GM12878 (cell line): ENCODE measurements around the gene PRKG1.

Experiments
- EZH2 ChIP-seq: IDR thresholded peaks from 2 replicates; pipeline ENCODE4 v1.6.1; 2012; ENCODE audit warnings: low read depth, mild to moderate bottlenecking, control low read depth, inconsistent platforms, low read length, borderline replicate concordance; ENCODE audit not compliant: control insufficient read depth
- JUNB ChIP-seq: IDR thresholded peaks from 2 replicates; pipeline ENCODE4 v1.6.1; 2016; ENCODE audit warnings: antibody characterized with exemption, mild to moderate bottlenecking
- MXI1 ChIP-seq: fragments of 150-350 bp; IDR thresholded peaks from 2 replicates; pipeline ENCODE4 v1.6.1; 2011; ENCODE audit warnings: low read depth, mild to moderate bottlenecking, inconsistent platforms, low read length, improper control_type of control experiment
- NR2F1 ChIP-seq: fragments of 450-650 bp; conservative IDR thresholded peaks from 2 replicates; pipeline ENCODE4 v1.6.1; 2017; ENCODE audit warnings: mild to moderate bottlenecking
- POLR2A ChIP-seq: IDR thresholded peaks from 2 replicates; pipeline ENCODE4 v1.6.1; 2011; ENCODE audit warnings: low read depth, mild to moderate bottlenecking, low read length
- RAD51 ChIP-seq: fragments of 450-650 bp; IDR thresholded peaks from 2 replicates; pipeline ENCODE4 v1.6.1; 2016; ENCODE audit warnings: moderate library complexity, mild to moderate bottlenecking, inconsistent platforms
- SIN3A ChIP-seq: IDR thresholded peaks from 2 replicates; pipeline ENCODE4 v1.6.1; 2012; ENCODE audit warnings: low read depth, low read length, improper control_type of control experiment
- YY1 ChIP-seq: IDR thresholded peaks from 2 replicates; pipeline ENCODE4 v1.6.1; 2011; ENCODE audit warnings: low read depth, mild to moderate bottlenecking, low read length
- TF ChIP-seq, protein P1 (sequence below), 3 experiments: IDR thresholded peaks in 2 of 3; conservative IDR thresholded peaks in 1 of 3; 2 replicates each; pipeline ENCODE4 v1.5.1; 2011; ENCODE audit warnings: low read depth in 3 of 3, low read length in 3 of 3, mild to moderate bottlenecking in 3 of 3, control low read depth in 2 of 3, moderate library complexity in 2 of 3, inconsistent platforms in 1 of 3, mixed read lengths in 1 of 3; ENCODE audit not compliant: control insufficient read depth in 2 of 3, insufficient read depth in 1 of 3; ENCODE audit errors: extremely low read depth in 1 of 3

DNA sequence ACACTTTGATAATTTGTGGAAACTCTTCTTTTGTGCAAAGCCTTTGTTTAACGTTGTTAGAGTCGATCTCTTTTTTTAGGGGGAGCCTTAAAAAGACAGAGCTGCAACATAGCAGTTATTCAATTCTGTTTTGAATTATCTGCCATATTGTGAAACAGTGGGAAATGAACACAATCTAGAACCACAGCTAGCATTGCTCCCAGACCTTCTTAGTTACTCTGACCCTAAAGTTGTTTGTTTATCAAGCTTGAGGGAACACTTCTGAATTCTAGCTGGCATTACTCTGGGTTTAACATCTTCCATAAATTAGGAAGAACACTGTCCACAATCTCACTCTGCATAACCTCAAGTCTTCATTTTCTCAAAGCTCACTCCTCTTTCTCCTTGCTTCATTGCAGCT lies 217.7 kb downstream of the PRKG1 start:
- TF ChIP-seq SIN3A (no peak), EZH2 (no peak), RAD51 (no peak), JUNB (no peak), MXI1 (no peak), POLR2A (no peak), NR2F1 (no peak), YY1 (no peak)
- TF ChIP-seq, protein P1, sequence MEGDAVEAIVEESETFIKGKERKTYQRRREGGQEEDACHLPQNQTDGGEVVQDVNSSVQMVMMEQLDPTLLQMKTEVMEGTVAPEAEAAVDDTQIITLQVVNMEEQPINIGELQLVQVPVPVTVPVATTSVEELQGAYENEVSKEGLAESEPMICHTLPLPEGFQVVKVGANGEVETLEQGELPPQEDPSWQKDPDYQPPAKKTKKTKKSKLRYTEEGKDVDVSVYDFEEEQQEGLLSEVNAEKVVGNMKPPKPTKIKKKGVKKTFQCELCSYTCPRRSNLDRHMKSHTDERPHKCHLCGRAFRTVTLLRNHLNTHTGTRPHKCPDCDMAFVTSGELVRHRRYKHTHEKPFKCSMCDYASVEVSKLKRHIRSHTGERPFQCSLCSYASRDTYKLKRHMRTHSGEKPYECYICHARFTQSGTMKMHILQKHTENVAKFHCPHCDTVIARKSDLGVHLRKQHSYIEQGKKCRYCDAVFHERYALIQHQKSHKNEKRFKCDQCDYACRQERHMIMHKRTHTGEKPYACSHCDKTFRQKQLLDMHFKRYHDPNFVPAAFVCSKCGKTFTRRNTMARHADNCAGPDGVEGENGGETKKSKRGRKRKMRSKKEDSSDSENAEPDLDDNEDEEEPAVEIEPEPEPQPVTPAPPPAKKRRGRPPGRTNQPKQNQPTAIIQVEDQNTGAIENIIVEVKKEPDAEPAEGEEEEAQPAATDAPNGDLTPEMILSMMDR (IDR thresholded peaks at IDR 0.05 in 2 of 3, conservative IDR thresholded peaks at IDR 0.05 in 1 of 3; ENCODE audit: control insufficient read depth in 2 of 3, extremely low read depth in 1 of 3, insufficient read depth in 1 of 3, low read depth in 3 of 3, low read length in 3 of 3) = no peak
